OCI-LY7 (cell line): ENCODE results near the gene CARD8. TPM values are rescaled to one million over a fixed set of nuclear protein-coding genes. Genes with fewer than 3 reads are reported as not detected.

Experiments used
- BruUV-seq: library from RNA; stranded (reverse); fragments of 400-500 nt; replicated peaks from 2 replicates; lab custom pipeline; 2021; lab: Mats Ljungman, UMichigan
- CTCF ChIA-PET: fragments of 300-600 bp; sonication (Branson Sonifier 250); formaldehyde crosslinking; loops from one replicate; lab custom pipeline; 2022; ENCODE audit warnings: antibody characterized with exemption; ENCODE audit not compliant: unreplicated experiment; lab: Charles Lee
- POLR2A ChIA-PET: fragments of 300-600 bp; sonication (Branson Sonifier 250); formaldehyde crosslinking; loops from one replicate; lab custom pipeline; 2022; ENCODE audit warnings: antibody characterized with exemption; lab: Charles Lee
- DNase-seq: peaks from one replicate; pipeline ENCODE4 v3.0.0-alpha.2; 2015; ENCODE audit warnings: low spot score
- H2AFZ ChIP-seq: fragments of 200-600 bp; sonication (generic), shearing (Covaris generic); 2 replicates; pipeline ENCODE4 v1.6.1; 2014; ENCODE audit warnings: mild to moderate bottlenecking, antibody characterized with exemption, low read length, moderate library complexity
- H3K27ac ChIP-seq: fragments of 200-600 bp; sonication (generic); 2 replicates; pipeline ENCODE4 v1.5.1; 2014; ENCODE audit warnings: mixed run types, low read depth, mild to moderate bottlenecking, moderate library complexity, low read length, inconsistent platforms; ENCODE audit not compliant: poor library complexity, severe bottlenecking
- H3K36me3 ChIP-seq: fragments of 200-600 bp; sonication (generic); 2 replicates; pipeline ENCODE4 v1.6.1; 2014; ENCODE audit warnings: mild to moderate bottlenecking, antibody characterized with exemption, low read length, moderate library complexity, mixed read lengths; ENCODE audit not compliant: insufficient read depth
- H3K4me1 ChIP-seq: fragments of 200-600 bp; sonication (generic); 2 replicates; pipeline ENCODE4 v1.5.1; 2014; ENCODE audit warnings: mild to moderate bottlenecking, low read length; ENCODE audit not compliant: insufficient read depth, poor library complexity, severe bottlenecking
- H3K4me2 ChIP-seq: fragments of 200-600 bp; sonication (generic); 2 replicates; pipeline ENCODE4 v1.6.1; 2014; ENCODE audit warnings: mild to moderate bottlenecking, low read length
- H3K4me3 ChIP-seq: fragments of 200-600 bp; sonication (generic); 2 replicates; pipeline ENCODE4 v1.5.1; 2014; ENCODE audit warnings: mild to moderate bottlenecking, low read depth, low read length; ENCODE audit not compliant: poor library complexity, severe bottlenecking
- H3K79me2 ChIP-seq: fragments of 200-600 bp; sonication (generic); 2 replicates; pipeline ENCODE4 v1.6.1; 2016; ENCODE audit warnings: low read depth, mild to moderate bottlenecking, low read length, moderate library complexity, mixed read lengths; ENCODE audit not compliant: insufficient read depth
- H3K9me2 ChIP-seq: fragments of 200-600 bp; sonication (generic); 2 replicates; pipeline ENCODE4 v1.6.1; 2016; ENCODE audit warnings: mild to moderate bottlenecking, low read length, mixed read lengths; ENCODE audit not compliant: insufficient read depth
- H3K9me3 ChIP-seq: fragments of 200-600 bp; sonication (generic); 2 replicates; pipeline ENCODE4 v1.6.1; 2014; ENCODE audit warnings: mild to moderate bottlenecking, mixed run types, low read length, mixed read lengths
- H4K20me1 ChIP-seq: fragments of 200-600 bp; sonication (generic); 2 replicates; pipeline ENCODE4 v1.6.1; 2014; ENCODE audit warnings: mild to moderate bottlenecking, antibody characterized with exemption, low read length, moderate library complexity, mixed read lengths; ENCODE audit not compliant: insufficient read depth
- CTCF ChIP-seq: fragments of 200-600 bp; sonication (generic); conservative IDR thresholded peaks from 2 replicates; pipeline ENCODE4 v1.5.1; 2014; ENCODE audit warnings: mild to moderate bottlenecking, antibody characterized with exemption, low read length, moderate library complexity, mixed read lengths
- EZH2phosphoT487 ChIP-seq: fragments of 200-600 bp; sonication (generic); IDR thresholded peaks from 2 replicates; pipeline ENCODE4 v1.6.1; 2018; ENCODE audit warnings: low read depth, borderline replicate concordance, mild to moderate bottlenecking, mixed run types, antibody characterized with exemption, low read length, moderate library complexity, mixed read lengths
- intact Hi-C: fragments of 100-400 bp; cut with micrococcal nuclease; formaldehyde crosslinking; loops from one replicate; pipeline ENCODE4 v1.10.0; 2022; ENCODE audit not compliant: unreplicated experiment
- total RNA-seq, 2 experiments: library from RNA; depleted of rRNA in 1 of 2; stranded (reverse); fragments of >200 nt in 1 of 2; shearing (Covaris generic) in 1 of 2; gene quantifications; 2 replicates each; pipeline ENCODE4 v1.2.3, GENCODE V29; 2014 to 2022

Gene CARD8
- total RNA-seq, 2 experiments from 2014 or later = 51.0 to 56.1 TPM

- no peak for TF ChIP-seq EZH2phosphoT487
- TF ChIP-seq CTCF = no peak
- peaks cover under 1% of the 10 kb centered on the region for H3K4me1 ChIP-seq
- H3K79me2 ChIP-seq = peaks cover under 1% of the 10 kb centered on the region; the same call in 1 of the 2 replicates
- no peaks in the 10 kb centered on the region for H4K20me1 ChIP-seq
- no TSS peak for BruUV-seq
- no peaks in the 10 kb centered on the region for H3K9me3 ChIP-seq
- H3K27ac ChIP-seq = no peak overlapping the region
- ChIA-PET CTCF (no interaction called here), POLR2A (no interaction called here)
- peaks cover 81% of the 10 kb centered on the region for H3K36me3 ChIP-seq
- intact Hi-C loops = no loop called here
- H3K4me3 ChIP-seq = no peak overlapping the region
- H3K4me2 ChIP-seq = no peak overlapping the region
- no peak overlapping the region for H2AFZ ChIP-seq
- no peaks in the 10 kb centered on the region for H3K9me2 ChIP-seq
- no peak for DNase-seq
These were observed 16.6 kb downstream of the CARD8 start for GRCh38 chr19:48239120-48239519.

DNA sequence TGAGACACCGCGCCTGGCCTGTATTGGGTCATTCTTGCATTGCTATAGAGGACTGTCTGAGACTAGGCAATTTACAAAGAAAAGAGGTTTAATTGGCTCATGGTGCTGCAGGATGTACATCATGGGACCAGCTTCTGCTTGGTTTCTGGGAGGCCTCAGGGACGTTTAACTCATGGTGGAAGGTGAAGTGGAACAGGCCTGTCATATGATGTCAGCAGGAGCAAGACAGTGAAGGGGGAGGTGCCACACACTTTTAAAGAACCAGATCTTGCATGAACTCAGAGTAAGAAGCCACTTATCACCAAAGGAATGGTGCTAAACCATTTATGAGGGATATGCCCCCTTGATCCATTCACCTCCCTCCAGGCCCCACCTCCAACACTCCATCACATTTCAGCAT lies 18.7 kb downstream of the CARD8 start:
- Histone ChIP-seq H3K27ac (no peak overlapping the region), H3K4me3 (no peak overlapping the region), H3K4me1 (no peaks in the 10 kb centered on the region), H3K9me2 (no peaks in the 10 kb centered on the region), H4K20me1 (no peaks in the 10 kb centered on the region), H3K4me2 (no peak overlapping the region), H3K9me3 (no peaks in the 10 kb centered on the region), H2AFZ (no peak overlapping the region), H3K79me2 (no peaks in the 10 kb centered on the region), H3K36me3 (peaks cover 91% of the 10 kb centered on the region)
- intact Hi-C loops = no loop called here
- POLR2A ChIA-PET = no interaction called here
- DNase-seq = no peak
- BruUV-seq = no TSS peak
- TF ChIP-seq EZH2phosphoT487 (no peak), CTCF (no peak)
- CTCF ChIA-PET = no interaction called here

- no peak for DNase-seq
These were observed 25.1 kb downstream of the CARD8 start for GRCh38 chr19:48230555-48231129.

More at GRCh38 chr19:48230555-48231129, 25.1 kb downstream of the CARD8 start:
- POLR2A ChIA-PET = interaction anchor here (0.7 kb wide), 1 partner anchor 56 kb away, joined by 3 read pairs; no protein-coding TSS in a partner anchor
- no peak overlapping the region for H3K27ac ChIP-seq
- intact Hi-C loops = no loop called here
- BruUV-seq = no TSS peak
- no peak overlapping the region for H2AFZ ChIP-seq
- no peaks in the 10 kb centered on the region for H4K20me1 ChIP-seq
- H3K4me2 ChIP-seq = no peak overlapping the region
- CTCF ChIA-PET = no interaction called here
- no peaks in the 10 kb centered on the region for H3K4me1 ChIP-seq
- no peaks in the 10 kb centered on the region for H3K79me2 ChIP-seq
- peaks cover 86% of the 10 kb centered on the region for H3K36me3 ChIP-seq
- no peaks in the 10 kb centered on the region for H3K9me2 ChIP-seq
- H3K9me3 ChIP-seq = no peaks in the 10 kb centered on the region
- no peak overlapping the region for H3K4me3 ChIP-seq
- no peak for TF ChIP-seq CTCF
- no peak for TF ChIP-seq EZH2phosphoT487
